NB4 (cell line): ENCODE data around the gene HOMER2.

Experiments
- MYC ChIP-seq: IDR thresholded peaks from 2 replicates; pipeline ENCODE4 v1.6.1; 2011; ENCODE audit warnings: low read depth, low read length
- POLR2A ChIP-seq: IDR thresholded peaks from 2 replicates; pipeline ENCODE4 v1.6.1; 2011; ENCODE audit warnings: mild to moderate bottlenecking; ENCODE audit not compliant: insufficient read length; ENCODE audit errors: extremely low read depth
- TF ChIP-seq, protein P1 (sequence below): IDR thresholded peaks from one replicate; pipeline ENCODE4 v1.5.1; 2012; ENCODE audit warnings: low read depth, low read length

DNA sequence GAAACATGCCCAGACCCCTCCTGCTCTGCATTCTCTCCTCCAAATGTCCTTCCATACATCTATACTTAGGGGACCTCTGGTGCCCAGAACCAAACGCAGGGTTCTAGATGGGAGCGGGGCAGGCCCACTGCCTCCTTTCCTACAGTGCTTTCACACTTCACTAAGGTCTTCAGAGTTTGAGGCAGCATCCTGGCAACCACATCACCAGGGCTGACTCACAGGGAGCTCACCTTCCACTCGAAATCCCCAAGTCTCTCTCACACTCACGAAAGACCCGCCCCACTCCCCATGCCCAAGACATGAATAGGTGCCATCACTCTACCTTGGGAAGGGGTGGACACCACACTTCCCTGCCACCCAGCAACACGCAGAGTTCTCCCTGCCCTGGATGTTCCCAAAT lies 18.9 kb downstream of the HOMER2 start:
- TF ChIP-seq POLR2A (no peak), MYC (no peak)
- TF ChIP-seq, protein P1, sequence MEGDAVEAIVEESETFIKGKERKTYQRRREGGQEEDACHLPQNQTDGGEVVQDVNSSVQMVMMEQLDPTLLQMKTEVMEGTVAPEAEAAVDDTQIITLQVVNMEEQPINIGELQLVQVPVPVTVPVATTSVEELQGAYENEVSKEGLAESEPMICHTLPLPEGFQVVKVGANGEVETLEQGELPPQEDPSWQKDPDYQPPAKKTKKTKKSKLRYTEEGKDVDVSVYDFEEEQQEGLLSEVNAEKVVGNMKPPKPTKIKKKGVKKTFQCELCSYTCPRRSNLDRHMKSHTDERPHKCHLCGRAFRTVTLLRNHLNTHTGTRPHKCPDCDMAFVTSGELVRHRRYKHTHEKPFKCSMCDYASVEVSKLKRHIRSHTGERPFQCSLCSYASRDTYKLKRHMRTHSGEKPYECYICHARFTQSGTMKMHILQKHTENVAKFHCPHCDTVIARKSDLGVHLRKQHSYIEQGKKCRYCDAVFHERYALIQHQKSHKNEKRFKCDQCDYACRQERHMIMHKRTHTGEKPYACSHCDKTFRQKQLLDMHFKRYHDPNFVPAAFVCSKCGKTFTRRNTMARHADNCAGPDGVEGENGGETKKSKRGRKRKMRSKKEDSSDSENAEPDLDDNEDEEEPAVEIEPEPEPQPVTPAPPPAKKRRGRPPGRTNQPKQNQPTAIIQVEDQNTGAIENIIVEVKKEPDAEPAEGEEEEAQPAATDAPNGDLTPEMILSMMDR = no peak
